Fibroblast of lung (primary cell): ENCODE measurements around the gene HSD17B3.

Experiments
- EZH2 ChIP-seq: IDR thresholded peaks from 2 replicates; pipeline ENCODE4 v1.5.1; 2012; ENCODE audit warnings: low read length, control low read depth, mild to moderate bottlenecking; ENCODE audit errors: missing control alignments
- TF ChIP-seq, protein P1 (sequence below), 2 donors: IDR thresholded peaks in 1 of 2; conservative IDR thresholded peaks in 1 of 2; 1 replicate in 1 of 2; 2 replicates in 1 of 2; pipeline ENCODE4 v1.5.1; 2011 to 2012; ENCODE audit warnings: low read length in 2 of 2, control low read depth in 1 of 2, inconsistent platforms in 1 of 2, low read depth in 1 of 2, mild to moderate bottlenecking in 1 of 2

GRCh38 chr9:96340707-96341106 lies 38.7 kb upstream of the HSD17B3 start:
- TF ChIP-seq, protein P1, sequence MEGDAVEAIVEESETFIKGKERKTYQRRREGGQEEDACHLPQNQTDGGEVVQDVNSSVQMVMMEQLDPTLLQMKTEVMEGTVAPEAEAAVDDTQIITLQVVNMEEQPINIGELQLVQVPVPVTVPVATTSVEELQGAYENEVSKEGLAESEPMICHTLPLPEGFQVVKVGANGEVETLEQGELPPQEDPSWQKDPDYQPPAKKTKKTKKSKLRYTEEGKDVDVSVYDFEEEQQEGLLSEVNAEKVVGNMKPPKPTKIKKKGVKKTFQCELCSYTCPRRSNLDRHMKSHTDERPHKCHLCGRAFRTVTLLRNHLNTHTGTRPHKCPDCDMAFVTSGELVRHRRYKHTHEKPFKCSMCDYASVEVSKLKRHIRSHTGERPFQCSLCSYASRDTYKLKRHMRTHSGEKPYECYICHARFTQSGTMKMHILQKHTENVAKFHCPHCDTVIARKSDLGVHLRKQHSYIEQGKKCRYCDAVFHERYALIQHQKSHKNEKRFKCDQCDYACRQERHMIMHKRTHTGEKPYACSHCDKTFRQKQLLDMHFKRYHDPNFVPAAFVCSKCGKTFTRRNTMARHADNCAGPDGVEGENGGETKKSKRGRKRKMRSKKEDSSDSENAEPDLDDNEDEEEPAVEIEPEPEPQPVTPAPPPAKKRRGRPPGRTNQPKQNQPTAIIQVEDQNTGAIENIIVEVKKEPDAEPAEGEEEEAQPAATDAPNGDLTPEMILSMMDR (conservative IDR thresholded peaks at IDR 0.05 in 1 of 2, IDR thresholded peaks at IDR 0.05 in 1 of 2; ENCODE audit: low read depth in 1 of 2, low read length in 2 of 2) = no peak
- no peak for TF ChIP-seq EZH2
